Right atrium auricular region (tissue), 2 donors: Measurements from ENCODE around the gene IL12RB1. TPM values are rescaled to one million over a fixed set of nuclear protein-coding genes. Genes with fewer than 3 reads are reported as not detected.

Source experiments
- DNase-seq: peaks from one replicate; pipeline ENCODE4 v3.0.0-alpha.2; 2019; ENCODE audit warnings: low spot score
- H3K27ac ChIP-seq, 2 donors: fragments of 200-600 bp; sonication (generic); 1 replicate in 1 of 2; 2 replicates in 1 of 2; pipeline ENCODE4 v1.5.1; 2016 to 2019
- H3K27me3 ChIP-seq, 2 donors: fragments of 200-600 bp; sonication (generic); one replicate each; pipeline versions ENCODE4 v1.5.1 to v1.6.0; 2017 to 2019
- H3K36me3 ChIP-seq: fragments of 200-600 bp; sonication (generic); one replicate; pipeline ENCODE4 v1.5.1; 2016
- H3K4me1 ChIP-seq, 2 donors: fragments of 200-600 bp; sonication (generic); one replicate each; pipeline versions ENCODE4 v1.5.1 to v1.6.0; 2017 to 2019
- H3K4me3 ChIP-seq, 2 donors: fragments of 200-600 bp; sonication (generic); 1 replicate in 1 of 2; 2 replicates in 1 of 2; pipeline ENCODE4 v1.5.1; 2017 to 2019; ENCODE audit warnings: mild to moderate bottlenecking in 1 of 2, moderate library complexity in 1 of 2
- H3K9me3 ChIP-seq, 2 donors: fragments of 200-600 bp; sonication (generic); one replicate each; pipeline ENCODE4 v1.5.1; 2019
- total RNA-seq, 2 donors: library from RNA; depleted of rRNA; stranded (reverse); fragments of >200 nt; gene quantifications; one replicate each; pipeline ENCODE4 v1.1.0, GENCODE V29; 2016
- TF ChIP-seq, protein P1 (sequence below), 2 donors: fragments of 200-600 bp; sonication (generic); IDR thresholded peaks; one replicate each; pipeline ENCODE4 v1.5.1; 2019; ENCODE audit warnings: antibody characterized with exemption in 2 of 2

IL12RB1 gene
- total RNA-seq, 2 donors from 2014 or later, result 0.22 to 0.75 TPM

DNA sequence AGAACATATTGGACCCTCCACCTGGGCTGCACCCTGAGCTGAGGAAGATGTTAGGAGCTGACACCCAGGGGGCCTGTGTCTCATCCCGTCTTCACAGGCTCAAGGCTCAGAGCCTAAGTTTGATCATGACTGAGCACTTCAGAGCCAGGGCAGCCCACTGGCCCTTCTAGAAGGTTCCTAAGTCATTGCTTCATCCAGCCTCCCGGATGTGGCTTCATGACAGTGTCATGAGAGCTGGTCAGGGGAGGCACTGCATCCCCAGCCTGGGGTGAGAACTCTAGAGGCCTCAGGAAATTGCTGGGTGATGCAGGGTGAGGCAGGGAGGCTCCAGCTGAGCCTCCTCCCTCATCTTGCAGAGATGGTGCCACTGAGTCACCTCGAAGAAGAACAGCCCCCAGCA, 41.3 kb upstream of the IL12RB1 start:
- H3K9me3 ChIP-seq, result no peaks in the 10 kb centered on the region
- H3K27me3 ChIP-seq, result no peaks in the 10 kb centered on the region
- H3K36me3 ChIP-seq, result peaks cover 16% of the 10 kb centered on the region
- TF ChIP-seq, protein P1, sequence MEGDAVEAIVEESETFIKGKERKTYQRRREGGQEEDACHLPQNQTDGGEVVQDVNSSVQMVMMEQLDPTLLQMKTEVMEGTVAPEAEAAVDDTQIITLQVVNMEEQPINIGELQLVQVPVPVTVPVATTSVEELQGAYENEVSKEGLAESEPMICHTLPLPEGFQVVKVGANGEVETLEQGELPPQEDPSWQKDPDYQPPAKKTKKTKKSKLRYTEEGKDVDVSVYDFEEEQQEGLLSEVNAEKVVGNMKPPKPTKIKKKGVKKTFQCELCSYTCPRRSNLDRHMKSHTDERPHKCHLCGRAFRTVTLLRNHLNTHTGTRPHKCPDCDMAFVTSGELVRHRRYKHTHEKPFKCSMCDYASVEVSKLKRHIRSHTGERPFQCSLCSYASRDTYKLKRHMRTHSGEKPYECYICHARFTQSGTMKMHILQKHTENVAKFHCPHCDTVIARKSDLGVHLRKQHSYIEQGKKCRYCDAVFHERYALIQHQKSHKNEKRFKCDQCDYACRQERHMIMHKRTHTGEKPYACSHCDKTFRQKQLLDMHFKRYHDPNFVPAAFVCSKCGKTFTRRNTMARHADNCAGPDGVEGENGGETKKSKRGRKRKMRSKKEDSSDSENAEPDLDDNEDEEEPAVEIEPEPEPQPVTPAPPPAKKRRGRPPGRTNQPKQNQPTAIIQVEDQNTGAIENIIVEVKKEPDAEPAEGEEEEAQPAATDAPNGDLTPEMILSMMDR (IDR thresholded peaks at IDR 0.05), result no peak
- H3K4me3 ChIP-seq, result no peak overlapping the region
- no peak overlapping the region for H3K27ac ChIP-seq
- no peaks in the 10 kb centered on the region for H3K4me1 ChIP-seq
- no peak for DNase-seq

DNA sequence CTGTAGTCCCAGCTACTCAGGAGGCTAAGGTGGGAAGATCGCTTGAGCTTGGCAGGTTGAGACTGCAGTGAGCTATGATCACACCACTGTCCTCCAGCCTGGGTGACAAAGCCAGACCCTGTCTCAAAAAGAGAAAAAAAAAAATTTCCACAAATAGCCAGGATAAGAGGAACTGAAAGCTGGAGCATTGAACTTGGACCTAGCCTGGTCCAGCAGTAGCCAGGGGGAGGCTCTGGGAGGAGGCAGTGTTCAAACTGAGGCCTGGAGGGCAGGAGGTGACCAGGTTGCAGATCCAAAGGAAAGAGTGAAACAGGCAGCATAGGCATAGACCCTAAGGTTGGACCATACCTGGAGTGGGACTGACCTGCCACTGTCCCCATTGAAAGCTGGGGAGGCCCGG, 39.4 kb upstream of the IL12RB1 start:
- no peaks in the 10 kb centered on the region for H3K4me1 ChIP-seq
- H3K27ac ChIP-seq, result no peak overlapping the region
- no peaks in the 10 kb centered on the region for H3K9me3 ChIP-seq
- H3K36me3 ChIP-seq, result peaks cover 16% of the 10 kb centered on the region
- H3K4me3 ChIP-seq, result no peak overlapping the region
- H3K27me3 ChIP-seq, result no peaks in the 10 kb centered on the region
- TF ChIP-seq, protein P1 (IDR thresholded peaks at IDR 0.05), result no peak
- no peak for DNase-seq

DNA sequence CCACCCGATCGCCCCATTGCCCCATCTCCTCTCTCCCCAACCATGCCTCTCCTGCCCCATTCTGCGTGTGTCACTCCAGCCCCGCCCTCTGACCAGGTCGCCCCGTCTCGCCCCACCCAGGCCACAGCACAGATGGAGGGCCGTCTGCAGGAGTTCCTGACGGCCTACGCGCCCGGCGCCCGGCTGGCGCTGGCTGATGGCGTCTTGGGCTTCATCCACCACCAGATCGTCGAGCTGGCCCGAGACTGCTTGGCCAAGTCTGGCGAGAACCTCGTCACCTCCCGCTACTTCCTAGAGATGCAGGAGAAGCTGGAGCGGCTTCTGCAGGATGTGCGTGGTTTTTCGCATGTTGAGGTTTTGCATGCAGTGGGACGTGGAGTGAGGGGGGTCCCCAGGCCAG, 37.1 kb upstream of the IL12RB1 start:
- Histone ChIP-seq H3K9me3 (no peaks in the 10 kb centered on the region), H3K4me1 (peaks cover 0 to 9% of the 10 kb centered on the region in 2 donors), H3K27ac (peak overlapping the region; percentile 10 to 16), H3K27me3 (no peaks in the 10 kb centered on the region), H3K4me3 (no peak overlapping the region), H3K36me3 (peaks cover 11% of the 10 kb centered on the region)
- DNase-seq, result no peak
- TF ChIP-seq, protein P1 (IDR thresholded peaks at IDR 0.05), result no peak

DNA sequence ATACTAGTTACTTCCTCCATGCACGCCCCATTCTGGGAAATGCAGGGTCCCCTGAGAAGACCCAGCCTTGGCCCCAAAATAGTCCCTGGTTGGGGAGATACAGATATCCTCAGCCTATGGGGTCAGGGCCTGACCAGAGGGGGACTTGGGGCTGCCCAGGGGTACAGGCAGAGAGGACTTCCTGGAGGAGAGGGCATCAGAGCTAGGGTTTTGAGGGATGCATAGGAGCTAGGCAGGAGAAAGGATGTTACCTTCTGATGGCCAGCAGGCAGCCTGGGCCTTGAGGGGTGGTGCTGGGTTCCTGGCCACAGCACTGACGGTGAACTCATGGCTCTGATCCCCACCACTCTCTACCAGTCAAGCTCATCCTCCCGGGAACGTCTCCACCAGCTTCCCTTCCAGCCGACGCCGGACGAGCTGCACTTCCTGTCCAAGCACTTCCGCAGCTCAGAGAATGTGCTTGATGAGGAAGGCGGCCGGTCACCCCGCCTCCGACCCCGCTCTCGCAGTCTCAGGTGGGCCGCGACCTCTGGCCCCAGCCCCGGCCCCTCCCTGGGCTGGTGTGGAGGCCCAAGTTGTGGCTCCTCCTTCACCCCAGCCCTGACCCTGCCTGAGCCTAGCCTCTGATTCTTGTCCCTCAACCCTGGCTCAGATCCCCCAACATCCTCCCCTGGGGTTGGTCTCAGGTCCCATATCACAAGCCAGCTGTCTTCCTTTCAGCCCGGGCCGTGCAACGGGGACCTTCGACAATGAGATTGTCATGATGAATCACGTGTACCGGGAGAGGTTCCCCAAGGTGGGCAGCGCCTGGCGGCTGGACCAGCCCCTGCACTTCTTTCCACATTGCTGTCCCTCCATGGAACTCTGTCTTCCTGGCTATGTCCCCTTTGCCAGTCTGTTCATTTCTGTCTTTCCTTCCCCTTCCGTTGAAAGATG, 36.4 kb upstream of the IL12RB1 start:
- TF ChIP-seq, protein P1 (IDR thresholded peaks at IDR 0.05), result no peak
- Histone ChIP-seq H3K4me1 (peaks cover 0 to 16% of the 10 kb centered on the region in 2 donors), H3K36me3 (peaks cover 9% of the 10 kb centered on the region), H3K4me3 (no peak overlapping the region), H3K27ac (peak overlapping the region; percentile 10 to 16), H3K9me3 (no peaks in the 10 kb centered on the region), H3K27me3 (no peaks in the 10 kb centered on the region)
- no peak for DNase-seq

DNA sequence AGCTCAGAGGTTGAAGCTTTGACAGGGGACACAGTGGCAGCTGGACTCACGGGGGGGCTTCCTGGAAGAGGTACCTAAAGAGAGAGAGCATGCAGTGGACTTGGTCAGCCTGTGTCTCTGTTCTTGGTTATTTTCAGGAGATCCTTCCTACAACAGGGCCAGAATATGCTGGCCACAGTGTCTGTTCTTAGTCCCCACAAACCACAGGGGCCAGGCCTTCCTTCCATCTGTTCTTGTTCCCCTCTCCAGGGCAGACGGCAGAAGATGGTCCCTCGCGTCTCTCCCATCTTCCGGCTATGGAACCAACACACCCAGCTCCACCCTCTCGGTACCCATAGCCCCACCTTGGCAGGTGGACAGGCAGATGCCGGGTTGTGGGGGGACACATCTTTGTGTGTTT, 35.7 kb upstream of the IL12RB1 start:
- TF ChIP-seq, protein P1 (IDR thresholded peaks at IDR 0.05), result no peak
- peaks cover 4% of the 10 kb centered on the region for H3K36me3 ChIP-seq
- DNase-seq, result no peak
- no peaks in the 10 kb centered on the region for H3K9me3 ChIP-seq
- no peak overlapping the region for H3K27ac ChIP-seq
- no peak overlapping the region for H3K4me3 ChIP-seq
- H3K27me3 ChIP-seq, result no peaks in the 10 kb centered on the region
- H3K4me1 ChIP-seq, result peaks cover 0 to 20% of the 10 kb centered on the region in 2 donors
